Measurements from ENCODE around the gene HEG1. TPM values are rescaled to one million over a fixed set of nuclear protein-coding genes. Genes with fewer than 3 reads are reported as not detected.

Gene HEG1
- total RNA-seq, 1 donor from 2014 or later, result 104 TPM

DNA sequence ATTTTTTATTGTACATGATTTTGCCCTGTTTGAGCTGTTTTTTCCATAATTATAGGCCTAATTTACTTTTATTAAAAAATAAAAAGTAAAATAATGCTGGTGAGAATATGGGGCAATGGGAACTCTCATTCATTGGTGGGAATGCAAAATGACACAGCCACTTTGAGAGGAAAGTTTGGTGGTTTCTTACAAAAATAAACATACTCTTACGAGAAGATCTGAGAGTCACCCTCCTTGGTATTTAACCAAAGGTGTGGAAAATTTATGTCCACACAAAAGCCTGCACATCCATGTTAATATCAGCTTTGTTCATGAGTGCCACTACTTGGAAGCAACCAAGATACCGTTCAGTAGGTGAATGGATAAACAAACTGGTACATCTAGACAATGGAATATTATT is 131.1 kb downstream of the HEG1 start:
- DNase-seq (ENCODE audit: extremely low read depth, low read depth, low spot score), result no peak

DNA sequence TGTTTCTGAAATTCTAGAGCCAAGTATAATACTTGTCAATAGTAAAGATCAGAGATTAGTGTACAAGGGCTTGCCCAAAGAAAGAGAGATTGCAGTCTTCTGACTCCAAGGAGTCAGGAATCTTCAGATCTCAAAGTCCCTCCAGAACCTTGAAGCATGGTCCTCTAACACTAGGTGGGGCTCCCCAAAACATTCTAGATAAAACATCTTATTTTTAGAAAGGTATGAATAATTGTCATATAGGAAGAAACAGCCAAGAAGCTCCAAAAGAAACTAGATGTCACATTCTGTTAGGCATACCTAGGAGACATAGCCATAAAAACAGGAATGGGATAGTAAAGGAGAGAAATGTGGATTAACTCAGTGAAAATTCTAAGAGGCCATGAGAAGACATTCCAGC is 132.0 kb downstream of the HEG1 start:
- DNase-seq (ENCODE audit: extremely low read depth, low read depth, low spot score), result no peak

DNA sequence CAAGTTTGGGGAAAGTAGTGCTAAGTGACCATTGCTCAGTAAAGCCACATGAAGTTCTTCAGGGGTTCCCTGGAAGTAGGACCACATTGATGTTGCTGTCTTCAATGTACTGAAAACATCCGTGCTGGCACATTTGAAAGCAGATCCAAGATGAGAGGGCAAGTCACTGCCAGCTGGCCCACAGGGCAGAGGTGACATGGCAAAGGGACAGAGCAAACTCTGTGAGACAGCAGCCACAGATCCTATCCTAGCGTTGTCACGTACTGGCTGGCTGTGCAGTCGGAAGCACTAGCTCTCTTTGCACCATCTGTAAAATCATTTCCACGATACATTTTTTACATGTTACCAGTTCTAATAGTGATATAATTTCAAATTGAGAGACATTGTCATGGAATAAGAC is 135.1 kb downstream of the HEG1 start:
- DNase-seq (ENCODE audit: extremely low read depth, low read depth, low spot score), result no peak

DNA sequence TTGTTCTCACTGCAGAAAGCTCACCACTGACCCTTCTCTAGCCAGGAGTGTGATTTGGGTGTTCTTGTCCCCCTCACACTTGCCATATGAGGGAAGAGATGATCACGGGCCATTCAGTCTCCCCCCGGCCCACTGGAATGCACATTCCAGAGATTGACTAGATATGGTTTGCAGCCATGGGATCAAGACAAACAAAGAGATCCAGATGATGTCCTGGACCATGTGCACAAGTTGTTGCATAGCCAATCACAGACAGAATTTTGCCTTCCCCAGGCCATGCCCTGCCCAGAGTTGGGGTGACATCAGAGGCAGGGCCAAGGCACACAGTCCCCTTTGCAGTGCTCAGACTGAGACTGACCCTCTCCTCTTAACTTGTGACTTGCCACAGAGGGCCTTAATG is 136.0 kb downstream of the HEG1 start:
- no peak for DNase-seq (ENCODE audit: extremely low read depth, low read depth, low spot score)

DNA sequence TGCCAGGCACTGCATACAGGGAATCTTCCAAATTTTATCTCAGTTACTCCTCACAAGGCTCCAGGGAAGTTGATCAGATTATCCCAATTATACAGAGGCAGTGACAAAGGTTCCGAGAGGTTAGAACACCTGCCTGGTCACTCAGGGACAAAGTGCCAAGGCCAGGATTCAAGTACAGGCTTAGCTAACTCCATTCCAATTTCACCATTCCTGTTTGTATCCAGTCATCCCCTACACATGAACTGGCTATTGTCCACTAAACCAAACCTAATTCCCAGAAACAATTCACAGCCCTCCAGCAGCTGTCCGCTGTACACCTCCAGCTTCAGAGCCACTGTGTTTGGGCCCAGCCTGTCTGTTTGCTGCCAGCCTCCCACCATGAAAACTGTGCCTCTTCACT is 137.3 kb downstream of the HEG1 start:
- no peak for DNase-seq (ENCODE audit: extremely low read depth, low read depth, low spot score)

DNA sequence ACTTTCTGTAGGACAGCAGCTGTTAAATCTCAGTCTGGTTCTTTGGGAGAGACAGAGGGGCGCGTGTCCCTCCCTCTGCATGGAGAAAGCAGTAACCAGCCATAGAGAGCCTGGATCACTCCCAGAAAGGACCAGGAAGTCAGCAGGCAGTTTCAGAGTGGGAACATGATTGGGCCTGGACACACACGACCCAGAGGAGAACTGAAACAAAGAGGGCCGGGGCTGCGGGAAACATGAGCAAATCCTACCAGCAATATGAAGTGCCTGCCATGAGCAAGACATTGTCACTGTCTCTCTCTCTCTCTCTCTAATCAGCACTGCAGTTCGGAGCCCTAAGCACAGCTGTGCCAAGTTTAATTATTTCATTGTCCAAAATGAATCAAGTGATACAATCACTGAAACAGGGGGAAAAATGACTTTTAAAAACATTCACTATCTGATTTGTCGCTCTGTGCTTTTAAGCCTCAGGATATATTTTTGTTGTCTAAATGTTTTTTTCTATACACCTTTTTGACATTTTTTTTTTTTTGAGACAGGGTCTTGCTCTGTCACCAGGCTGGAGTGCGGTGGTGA is 138.9 kb downstream of the HEG1 start:
- DNase-seq (ENCODE audit: extremely low read depth, low read depth, low spot score), result no peak

Other genes starting within 250 kb of the HEG1 start
- gene ITGB5, start 168.6 kb downstream of the HEG1 start, total RNA-seq, result 174 and 307 TPM in 2 replicates
- not detected in 2 replicates for gene MUC13, start 121.2 kb downstream of the HEG1 start, total RNA-seq
- 1.4 and 1.9 TPM in 2 replicates for gene SLC12A8, start 156.8 kb upstream of the HEG1 start, total RNA-seq

Measured in glomerular endothelial cell (primary cell).